GM19328 (cell line): ENCODE results near the gene DAP.

ENCODE experiments used
- ATAC-seq: cut with Tn5 transposase; IDR thresholded peaks from one replicate; pipeline ENCODE4 v1.9.1; 2021; ENCODE audit warnings: mild to moderate bottlenecking, moderate library complexity; ENCODE audit not compliant: unreplicated experiment

The DAP gene

DNA sequence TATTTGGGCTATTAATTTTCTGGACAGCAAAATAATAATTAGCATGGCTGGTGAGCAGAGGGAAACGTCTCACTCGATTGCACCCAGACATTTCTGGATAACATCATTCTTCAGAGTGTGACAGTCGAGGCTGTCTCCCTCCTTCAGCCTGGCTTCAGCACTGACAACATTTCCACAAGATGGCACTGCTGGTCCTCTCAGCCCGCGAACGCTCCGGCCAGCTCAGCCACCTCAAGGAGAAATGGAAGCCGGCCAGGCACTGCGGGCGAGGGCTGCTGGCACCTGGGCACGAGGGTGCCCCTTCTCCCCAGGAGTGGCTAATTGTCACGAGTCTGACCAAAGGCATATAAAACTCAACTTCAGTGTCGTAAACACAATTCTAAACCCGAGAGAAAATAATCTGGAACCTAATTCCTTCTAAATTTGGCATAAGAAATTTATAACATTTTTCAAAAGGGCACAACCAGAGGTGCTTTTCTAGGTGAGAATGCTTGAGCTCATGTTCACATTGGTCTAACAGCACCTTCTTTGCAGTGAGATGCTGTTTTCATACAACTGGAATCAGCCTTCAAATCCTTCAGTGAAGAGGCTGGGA is 65.9 kb downstream of the DAP start:
- ATAC-seq, result no peak

DNA sequence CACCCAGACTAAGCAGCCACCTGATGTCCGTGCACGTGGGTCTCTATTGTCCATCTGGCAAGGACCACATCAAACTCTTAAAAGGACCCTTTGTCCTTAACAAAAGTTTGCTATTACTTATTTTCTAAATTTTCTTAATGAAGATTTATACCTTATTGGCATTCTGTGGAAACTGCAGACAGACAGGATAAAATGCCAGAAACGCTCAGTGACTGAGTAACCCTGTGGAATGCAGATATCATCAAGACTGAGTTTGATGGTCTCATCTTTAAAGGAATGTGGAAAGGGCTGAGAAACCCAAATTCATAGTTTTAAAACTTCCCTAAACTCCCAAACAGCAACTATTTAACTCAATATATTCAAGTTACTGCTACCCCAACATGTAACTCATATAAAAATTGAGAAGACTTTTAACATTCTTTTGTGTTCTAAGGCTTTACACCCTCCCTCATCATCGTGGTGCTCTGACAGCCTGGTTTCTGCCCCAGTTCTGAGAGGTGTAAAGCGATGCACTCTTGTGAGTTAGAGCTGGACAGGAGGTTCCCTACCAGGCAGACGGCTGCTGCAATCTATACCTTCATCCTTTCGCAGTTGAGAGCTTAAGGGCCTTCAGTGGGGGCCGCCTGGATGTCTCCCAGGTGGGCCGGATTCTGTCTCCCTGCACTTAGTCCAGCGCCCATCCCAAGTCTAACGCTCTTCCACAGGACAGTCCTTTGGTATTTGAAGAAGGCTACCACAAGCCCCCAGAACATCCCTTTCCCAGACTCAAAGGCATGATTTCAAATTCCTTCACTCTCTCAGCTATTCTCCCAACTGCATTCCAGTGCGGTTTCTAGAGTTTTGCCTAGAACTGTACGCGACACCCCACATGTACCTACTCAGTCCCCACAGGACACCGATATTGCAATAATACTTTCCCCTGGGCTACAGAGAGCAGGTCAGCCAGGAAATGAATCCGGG is 68.9 kb downstream of the DAP start:
- ATAC-seq, result no peak

- no peak for ATAC-seq
Measured at GRCh38 chr5:10690460-10691440, 70.3 kb downstream of the DAP start.

- ATAC-seq, result no peak
Measured at GRCh38 chr5:10689391-10690081, 71.5 kb downstream of the DAP start.

DNA sequence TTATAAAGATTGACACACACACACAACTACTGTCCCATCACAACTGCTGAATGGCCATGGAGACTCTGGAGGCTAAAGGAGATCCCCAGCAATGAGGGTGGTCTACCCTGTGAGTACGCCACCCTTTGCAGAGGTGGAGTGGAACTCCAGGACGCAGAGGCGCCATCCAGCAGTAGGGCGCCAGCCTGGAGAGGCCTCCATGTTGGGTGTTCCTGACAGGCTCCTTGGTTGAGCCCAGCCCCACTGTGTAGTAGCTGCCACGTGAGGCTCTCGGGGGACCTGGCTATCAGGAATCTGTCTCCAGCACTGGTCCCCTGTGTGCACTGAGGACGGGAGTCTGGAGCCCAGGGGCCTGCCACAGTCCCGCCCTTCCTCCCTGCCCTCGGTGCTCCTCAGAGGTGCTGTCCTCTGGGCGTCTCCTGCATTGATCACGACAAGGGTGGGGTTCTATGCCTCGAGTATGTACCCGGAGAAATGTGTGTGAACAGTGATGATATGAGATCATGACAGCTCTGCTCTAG is 72.3 kb downstream of the DAP start:
- no peak for ATAC-seq

DNA sequence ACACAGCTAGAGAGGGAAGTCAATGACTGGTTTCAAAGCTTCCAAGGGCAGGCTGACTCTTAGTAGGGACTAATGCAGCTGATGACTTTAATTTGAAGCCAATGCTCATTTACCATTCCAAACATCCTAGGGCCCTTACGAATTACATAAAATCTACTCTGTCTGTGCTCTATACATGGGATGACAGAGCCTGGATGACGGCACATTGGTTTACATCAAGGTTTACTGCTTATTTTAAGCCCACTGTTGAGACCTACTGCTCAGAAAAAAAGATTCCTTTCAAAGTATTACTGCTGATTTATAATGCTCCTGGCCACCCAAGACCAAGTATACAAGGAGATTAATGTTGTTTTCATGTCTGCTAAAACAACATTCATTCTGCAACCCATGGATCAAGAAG is 74.1 kb downstream of the DAP start:
- no peak for ATAC-seq

GRCh38 chr5:10685115-10685521 is 75.9 kb downstream of the DAP start:
- peak; percentile 77 for ATAC-seq

- peak; percentile 43 for ATAC-seq
Measured at GRCh38 chr5:10684303-10685086, 76.5 kb downstream of the DAP start.

GRCh38 chr5:10682801-10683525 is 78.1 kb downstream of the DAP start:
- ATAC-seq, result no peak

GRCh38 chr5:10681731-10682679 is 79.0 kb downstream of the DAP start:
- no peak for ATAC-seq

DNA sequence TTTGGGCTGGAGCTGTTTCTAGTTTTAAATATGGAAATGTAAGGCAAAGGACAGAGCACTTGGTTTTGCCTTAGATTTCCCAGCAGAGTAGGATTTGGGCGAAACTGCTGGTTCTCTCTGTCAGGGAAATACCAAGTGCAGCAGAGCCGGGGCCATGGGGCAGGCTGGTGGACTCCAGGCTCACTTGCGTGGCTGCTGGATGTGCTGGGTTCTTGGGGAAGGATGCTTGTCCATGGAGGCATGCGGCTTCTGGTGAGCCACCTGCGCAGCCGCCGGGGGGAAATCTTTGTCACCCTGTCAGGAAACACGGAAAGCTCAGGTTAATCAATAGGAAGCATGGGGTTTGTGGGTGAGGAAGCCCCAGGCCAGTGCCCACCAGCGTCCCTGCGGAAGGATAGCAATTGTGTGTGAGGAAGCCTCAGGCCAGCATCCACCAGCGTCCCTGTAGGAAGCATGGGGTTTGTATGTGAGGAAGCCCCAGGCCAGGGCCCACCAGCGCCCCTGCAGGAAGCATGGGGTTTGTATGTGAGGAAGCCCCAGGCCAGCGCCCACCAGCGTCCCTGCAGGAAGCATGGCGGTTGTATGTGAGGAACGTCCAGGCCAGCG is 80.1 kb downstream of the DAP start:
- ATAC-seq, result no peak

DNA sequence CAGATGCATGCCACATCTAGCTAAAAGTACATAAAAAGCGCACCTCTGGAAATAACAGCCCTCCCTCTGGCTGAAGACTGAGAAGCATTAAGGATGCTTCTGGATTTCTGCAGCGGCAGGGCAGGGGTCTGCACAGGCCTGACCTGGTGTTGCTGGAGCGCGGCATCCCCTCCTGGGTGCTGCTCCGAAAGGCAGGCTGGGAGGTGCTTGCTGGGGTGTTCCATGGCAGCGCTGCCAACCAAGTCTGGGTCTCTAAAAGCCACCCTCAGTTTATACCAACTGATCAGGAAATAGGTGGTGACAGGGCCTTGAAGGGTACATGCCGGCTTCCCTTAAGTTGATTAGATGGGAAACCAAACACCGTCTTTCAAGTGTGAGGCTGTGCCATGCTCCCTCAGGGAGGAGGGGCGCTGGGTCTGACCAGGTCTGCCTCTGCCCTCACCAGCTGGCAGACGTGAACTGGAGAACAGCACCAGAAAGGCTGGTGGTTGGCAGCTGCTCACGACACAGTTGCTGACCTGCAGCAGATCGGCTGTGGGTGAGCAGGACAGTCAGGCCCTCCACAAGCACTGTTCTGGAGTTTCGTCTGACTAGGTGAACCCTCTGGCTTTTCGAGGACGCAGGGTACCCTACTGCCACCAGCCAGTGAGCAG is 81.6 kb downstream of the DAP start:
- ATAC-seq, result no peak

- no peak for ATAC-seq
Measured at GRCh38 chr5:10678244-10678643, 82.8 kb downstream of the DAP start.

DNA sequence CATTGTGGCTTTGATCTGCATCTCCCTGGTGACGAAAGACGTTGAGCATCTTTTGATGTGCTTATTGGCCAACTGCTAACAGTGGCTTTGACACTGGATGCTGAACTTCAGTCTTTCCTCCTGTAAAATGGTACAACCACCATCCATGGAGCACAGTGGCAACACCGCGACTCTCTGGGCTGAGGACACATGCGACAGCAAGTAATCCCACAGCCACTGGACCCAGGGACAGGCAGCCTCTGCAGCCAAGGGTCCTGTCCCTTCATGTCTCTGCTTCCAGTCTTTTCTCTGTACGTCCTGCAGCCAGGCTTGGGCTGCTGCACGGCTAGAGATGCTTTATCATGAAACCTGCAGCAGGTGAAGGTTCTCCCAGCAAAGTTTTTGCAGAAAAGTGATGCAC is 83.5 kb downstream of the DAP start:
- no peak for ATAC-seq

- ATAC-seq, result no peak
Measured at GRCh38 chr5:10676946-10677345, 84.1 kb downstream of the DAP start.

DNA sequence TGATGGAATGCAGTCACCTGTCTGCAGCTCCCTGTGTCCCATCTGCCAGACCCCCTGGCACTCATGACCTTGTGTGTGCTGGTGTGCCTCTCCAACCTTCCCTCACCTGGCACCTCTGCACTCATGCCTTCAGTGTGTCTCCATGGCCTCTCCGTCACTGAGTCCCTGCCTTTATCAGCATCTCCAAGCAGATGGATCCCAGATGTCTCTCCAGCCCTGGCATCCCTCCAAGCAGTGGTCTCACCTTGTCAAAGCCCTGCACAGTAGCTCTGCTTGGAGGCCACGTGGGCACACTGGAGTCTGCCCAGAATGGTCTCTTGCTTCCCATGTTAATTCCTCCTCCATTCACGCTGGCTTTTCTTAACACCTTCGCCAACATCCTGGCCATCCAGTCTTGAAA is 84.8 kb downstream of the DAP start:
- no peak for ATAC-seq

GRCh38 chr5:10675177-10675700 is 85.8 kb downstream of the DAP start:
- no peak for ATAC-seq
